KOPT-K1 (cell line): ENCODE results near the gene IL17D.
"Not testable (repeated sequence)": the region's sequence is repeated elsewhere in the genome, so short reads cannot be mapped to it uniquely, and the experiment has no call there.

Experiments used
- H3K27ac ChIP-seq: fragments of 200-600 bp; sonication (generic); 2 replicates; pipeline ENCODE4 v1.5.1; 2016; ENCODE audit warnings: antibody characterized with exemption, mild to moderate bottlenecking, low read depth, low read length; ENCODE audit not compliant: poor library complexity, severe bottlenecking
- H3K36me3 ChIP-seq: fragments of 200-600 bp; sonication (generic); 2 replicates; pipeline ENCODE4 v1.5.1; 2017; ENCODE audit warnings: antibody characterized with exemption, mild to moderate bottlenecking, low read length, moderate library complexity; ENCODE audit not compliant: insufficient read depth
- H3K9me3 ChIP-seq: fragments of 200-600 bp; sonication (generic); 2 replicates; pipeline ENCODE4 v1.5.1; 2017; ENCODE audit warnings: antibody characterized with exemption, low read length, mild to moderate bottlenecking; ENCODE audit not compliant: insufficient read depth, poor library complexity, severe bottlenecking

Gene IL17D, protein sequence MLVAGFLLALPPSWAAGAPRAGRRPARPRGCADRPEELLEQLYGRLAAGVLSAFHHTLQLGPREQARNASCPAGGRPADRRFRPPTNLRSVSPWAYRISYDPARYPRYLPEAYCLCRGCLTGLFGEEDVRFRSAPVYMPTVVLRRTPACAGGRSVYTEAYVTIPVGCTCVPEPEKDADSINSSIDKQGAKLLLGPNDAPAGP

DNA sequence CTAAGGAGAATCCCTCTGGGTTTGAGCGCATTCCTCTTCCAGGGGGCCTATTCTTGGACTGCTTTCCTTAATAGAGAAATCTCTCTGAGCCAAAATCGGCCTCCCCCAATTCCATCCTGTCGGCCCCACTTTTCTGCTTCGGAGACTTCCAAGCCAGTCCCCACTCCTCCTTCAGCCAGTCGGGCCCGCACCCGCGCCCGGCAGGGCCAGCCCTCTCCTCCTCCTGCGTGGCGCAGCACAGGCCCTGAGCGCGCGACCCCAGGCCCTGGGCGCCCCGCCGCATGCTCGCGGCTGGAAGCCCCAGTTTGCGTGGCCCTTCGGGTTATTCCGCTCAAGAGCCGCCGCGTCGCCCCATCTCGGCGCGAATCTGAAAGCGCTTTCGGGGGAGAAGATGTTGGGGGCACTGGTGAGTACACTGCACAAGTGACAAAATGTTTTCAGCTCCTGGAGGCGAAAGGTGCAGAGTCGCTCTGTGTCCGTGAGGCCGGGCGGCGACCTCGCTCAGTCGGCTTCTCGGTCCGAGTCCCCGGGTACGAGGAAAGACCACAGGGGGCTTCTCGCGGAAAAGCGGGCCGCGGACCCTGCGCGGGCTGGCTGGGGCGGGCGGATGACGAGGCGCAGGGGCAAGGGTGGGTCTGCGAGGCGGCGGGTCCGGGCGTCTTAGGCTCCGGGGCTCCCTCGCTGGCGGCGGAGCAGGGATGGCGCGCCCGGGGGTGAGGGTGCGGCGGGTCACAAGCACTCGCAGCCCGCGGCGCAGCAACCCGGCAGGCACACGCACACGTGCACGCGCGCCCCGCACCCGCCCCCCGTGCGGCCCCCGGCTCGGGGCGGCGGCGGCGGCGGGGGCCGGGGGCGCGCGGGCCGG, at the start of gene IL17D:
Gene IL17D (plus strand): TSS at position 785 of the 865 bp plus-strand sequence. CDS start 303 bp downstream, outside the sequence.
- no peaks in the 10 kb centered on the region for H3K36me3 ChIP-seq
- H3K27ac ChIP-seq: no peak within 1 kb of the TSS
- no peaks in the 10 kb centered on the region for H3K9me3 ChIP-seq

DNA sequence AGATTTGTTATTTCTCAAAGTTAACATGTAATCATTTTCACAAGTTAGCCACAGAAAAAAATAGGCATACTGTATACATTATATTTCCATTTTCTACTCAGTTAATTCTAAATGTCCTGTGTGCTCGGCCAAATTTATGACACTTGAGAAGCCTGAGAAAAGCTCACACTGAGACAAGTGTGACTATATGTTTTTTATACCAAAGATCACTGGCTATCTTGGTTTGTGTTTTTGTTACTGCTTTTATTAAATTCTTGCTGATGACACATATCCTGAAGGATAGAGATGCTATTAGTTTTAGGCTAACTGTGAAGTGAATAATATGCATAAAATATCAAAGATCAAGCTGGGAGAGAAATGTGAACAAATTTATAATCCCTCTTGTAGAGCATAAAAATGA, 49.3 kb upstream of the IL17D start:
- Histone ChIP-seq H3K9me3 (no peaks in the 10 kb centered on the region), H3K27ac (no peak overlapping the region), H3K36me3 (no peaks in the 10 kb centered on the region)

DNA sequence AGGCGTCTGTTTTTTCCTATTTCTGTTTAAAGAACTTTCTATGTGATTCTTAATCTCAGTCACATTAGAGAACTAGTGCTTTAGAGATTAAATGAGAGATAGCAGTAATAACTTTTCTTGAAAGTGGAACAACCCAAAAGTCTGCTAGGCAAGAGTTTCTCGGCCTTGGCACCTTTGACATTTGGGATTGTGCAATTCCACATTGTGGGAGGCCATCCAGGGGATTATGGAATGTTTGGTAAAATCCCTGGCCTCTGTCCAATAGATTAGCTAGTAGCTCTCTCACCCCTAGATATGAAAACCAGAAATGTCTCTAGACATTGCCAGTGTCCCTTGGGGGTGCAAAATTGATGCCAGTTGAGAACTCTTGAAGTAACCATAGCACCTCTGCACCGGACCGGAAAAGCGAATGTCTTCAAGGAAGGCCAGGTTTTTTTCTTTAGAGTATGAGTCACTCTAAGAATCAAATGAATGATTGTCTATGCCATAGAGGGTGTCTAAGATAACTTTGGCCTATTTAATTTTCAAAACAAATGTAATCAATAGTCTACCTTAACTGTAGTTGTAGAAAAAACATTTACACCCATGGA, 45.0 kb upstream of the IL17D start:
- no peaks in the 10 kb centered on the region for H3K9me3 ChIP-seq
- H3K27ac ChIP-seq: no peak overlapping the region
- H3K36me3 ChIP-seq: no peaks in the 10 kb centered on the region

DNA sequence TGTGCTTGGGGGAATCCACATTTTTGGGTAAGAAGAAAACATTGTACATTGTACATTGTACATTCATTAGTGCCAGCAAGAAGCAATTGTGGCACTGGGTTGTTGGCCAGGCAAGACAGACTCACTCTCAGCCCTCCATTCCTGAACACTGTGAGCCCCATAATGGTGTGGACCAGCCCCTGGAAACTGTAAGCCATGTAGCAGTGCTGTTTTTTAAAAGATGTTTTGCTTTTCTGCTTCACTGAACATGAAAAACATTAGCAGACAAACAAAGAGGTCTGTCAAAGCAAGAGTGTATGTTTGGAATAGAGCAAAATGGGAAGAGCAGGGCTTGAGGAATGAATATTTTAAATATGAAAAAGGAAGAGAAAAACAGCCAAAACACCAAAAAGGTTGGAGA, 39.1 kb upstream of the IL17D start:
- Histone ChIP-seq H3K27ac (no peak overlapping the region), H3K9me3 (no peaks in the 10 kb centered on the region), H3K36me3 (no peaks in the 10 kb centered on the region)

DNA sequence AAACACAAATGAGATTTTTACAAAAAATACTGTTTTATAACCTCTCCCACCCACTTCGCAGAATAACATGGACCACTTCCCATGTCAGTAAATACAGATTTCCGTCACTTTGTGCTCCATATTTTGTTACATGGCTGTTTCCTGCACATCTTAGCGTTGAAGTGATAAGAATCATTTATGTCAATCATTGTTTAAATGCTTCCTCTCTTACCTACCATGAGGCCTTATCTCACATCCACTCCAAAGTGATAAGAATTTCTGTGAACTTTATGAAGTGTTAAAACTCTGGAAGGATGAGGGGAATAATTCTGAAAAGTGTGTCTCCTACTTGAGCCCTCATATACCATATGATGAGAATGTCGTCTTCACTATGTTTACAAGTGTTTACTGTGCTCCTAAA, 36.6 kb upstream of the IL17D start:
- Histone ChIP-seq H3K27ac (no peak overlapping the region), H3K9me3 (no peaks in the 10 kb centered on the region), H3K36me3 (no peaks in the 10 kb centered on the region)

DNA sequence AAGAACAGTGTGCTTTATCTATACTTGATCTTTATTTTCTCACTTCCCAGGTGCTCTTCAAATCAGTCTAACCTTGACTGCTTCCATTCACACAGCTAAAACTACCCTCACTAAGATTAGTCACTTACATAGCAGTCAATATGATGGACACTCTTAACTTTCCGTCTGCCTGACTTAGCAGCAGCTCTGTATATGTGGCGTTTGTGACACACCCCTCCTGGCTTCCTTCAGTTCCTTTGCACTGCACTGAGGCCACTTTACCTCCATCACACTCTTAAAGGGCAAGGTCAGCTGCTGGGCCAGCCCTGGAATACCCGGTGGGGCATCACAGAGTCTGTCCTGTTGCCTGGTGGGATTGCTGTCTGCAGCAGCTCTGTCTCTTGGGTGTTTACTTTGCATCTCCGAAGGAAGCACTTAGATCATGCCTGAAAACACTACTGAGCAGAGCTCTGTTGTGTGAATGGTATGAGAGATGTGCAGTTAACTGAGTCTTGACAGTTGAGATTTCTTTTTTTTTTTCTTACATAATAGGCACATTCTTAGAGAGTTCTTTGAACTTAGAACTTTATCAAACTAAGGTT, 35.6 kb upstream of the IL17D start:
- H3K27ac ChIP-seq: no peak overlapping the region
- H3K9me3 ChIP-seq: no peaks in the 10 kb centered on the region
- H3K36me3 ChIP-seq: no peaks in the 10 kb centered on the region

DNA sequence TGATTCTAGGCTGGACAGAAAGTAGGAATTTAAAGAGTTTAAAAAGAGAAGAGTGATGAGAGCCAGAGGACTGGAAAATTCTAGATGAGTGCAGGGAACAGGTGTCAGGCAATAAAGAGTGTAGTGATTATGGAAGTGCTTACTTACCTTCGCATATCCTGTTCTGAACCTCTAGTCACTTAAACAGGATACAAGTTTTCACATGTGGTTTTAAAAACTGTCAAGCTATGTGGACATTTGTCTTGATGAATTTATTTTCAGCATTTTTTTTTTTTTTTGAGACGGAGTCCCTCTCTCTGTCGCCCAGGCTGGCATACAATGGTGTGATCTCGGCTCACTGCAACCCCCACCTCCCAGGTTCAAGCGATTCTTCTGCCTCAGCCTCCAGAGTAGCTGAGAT, 34.3 kb upstream of the IL17D start:
- Histone ChIP-seq H3K36me3 (no peaks in the 10 kb centered on the region), H3K27ac (no peak overlapping the region), H3K9me3 (no peaks in the 10 kb centered on the region)

DNA sequence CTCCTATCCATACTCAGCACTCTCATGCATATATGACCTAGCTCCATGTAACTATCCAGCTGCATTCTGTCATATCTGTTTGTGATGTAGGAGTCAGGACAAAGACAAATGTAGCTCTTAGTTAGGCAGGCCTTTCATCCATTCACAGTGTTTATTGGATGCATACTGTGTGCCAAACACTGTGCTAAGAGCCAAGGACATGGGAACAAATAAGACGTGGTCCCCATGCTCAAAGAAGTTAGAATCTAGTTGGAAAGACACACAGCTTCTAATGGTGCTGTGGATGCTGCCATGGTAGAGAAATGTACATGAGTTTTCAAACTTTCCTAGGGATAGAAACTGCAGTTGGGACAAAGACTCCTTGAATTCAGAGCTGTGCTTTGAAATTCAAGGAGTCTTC, 31.7 kb upstream of the IL17D start:
- H3K36me3 ChIP-seq: no peaks in the 10 kb centered on the region
- H3K9me3 ChIP-seq: no peaks in the 10 kb centered on the region
- no peak overlapping the region for H3K27ac ChIP-seq

DNA sequence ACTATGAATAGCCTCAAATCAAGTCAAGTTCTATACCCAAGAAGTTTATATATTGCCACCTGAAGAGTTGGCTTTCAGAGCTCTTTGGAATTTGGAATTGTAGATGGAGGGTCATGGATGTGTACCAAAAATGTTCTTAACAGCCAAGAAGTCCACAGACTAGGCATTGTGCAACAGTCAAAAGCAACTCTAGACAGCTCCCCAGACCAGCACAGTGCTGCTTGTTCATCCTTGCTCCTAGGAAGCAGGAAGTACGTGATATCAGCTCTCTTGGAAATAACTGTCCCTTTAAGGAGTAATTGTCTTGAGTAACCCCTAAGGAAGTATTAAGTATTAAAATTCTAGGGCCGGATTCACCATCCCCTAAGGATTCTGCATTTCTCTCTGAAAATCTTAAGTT, 30.7 kb upstream of the IL17D start:
- H3K36me3 ChIP-seq: no peaks in the 10 kb centered on the region
- H3K9me3 ChIP-seq: no peaks in the 10 kb centered on the region

DNA sequence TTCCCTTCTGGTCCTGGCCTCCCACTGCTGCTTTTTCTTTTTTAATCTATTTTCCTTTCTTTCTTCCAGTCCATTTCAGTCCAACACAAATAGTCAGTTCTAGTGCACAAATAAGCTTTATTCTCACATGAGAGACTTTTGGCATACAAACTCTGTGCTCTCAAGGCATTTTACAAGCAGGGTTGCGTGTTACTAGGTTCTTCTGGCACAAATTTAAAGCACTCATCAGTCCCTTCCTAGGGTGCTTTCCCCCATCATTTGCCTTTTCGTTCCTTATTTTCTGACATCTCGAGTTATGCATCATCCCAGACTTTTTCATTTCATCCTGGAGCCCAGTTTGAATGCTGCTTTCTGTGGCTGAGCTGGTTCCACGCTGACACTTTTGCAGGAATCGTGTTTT, 29.8 kb upstream of the IL17D start:
- no peak overlapping the region for H3K27ac ChIP-seq
- no peaks in the 10 kb centered on the region for H3K9me3 ChIP-seq
- no peaks in the 10 kb centered on the region for H3K36me3 ChIP-seq

More for the DNA sequence above, 30.7 kb upstream of the IL17D start:
- no peak overlapping the region for H3K27ac ChIP-seq

DNA sequence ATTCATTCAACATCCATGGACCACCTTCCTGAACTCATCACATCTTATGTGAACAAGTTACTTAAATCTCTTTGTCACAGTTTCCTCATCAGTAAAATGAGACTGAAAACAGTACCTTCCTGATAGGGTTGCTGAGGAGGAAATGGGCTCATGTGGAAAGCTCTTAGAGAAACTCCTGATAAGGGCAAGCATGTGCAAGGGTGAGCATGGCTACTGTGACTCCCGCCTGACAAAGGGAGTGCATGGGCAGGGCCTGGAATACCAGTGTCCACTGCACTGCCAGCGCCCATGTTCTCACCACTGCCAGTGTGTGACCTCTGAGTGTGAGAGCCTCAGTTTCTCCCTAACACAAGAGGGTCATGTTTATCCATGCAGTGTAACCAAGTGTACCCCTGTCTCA, 27.3 kb upstream of the IL17D start:
- Histone ChIP-seq H3K36me3 (no peaks in the 10 kb centered on the region), H3K27ac (no peak overlapping the region), H3K9me3 (no peaks in the 10 kb centered on the region)

DNA sequence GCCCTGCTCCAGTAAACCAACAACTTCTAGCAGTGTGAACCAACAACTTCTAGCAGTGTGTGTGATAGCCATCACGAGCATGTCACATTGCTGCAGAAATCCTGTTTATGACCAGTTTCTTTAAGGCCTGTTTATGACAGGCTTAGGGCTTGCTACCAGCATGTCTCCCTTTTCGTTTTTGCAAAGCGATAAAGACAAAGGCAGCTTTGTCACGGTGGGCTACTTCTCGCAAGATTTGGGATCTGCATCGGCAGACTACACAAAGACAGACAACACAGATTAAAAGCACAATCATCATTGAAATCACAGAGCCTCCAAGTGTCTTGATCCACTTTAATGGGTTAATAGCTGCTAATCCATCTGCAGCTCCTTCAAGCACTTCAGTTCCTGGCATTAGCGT, 24.9 kb upstream of the IL17D start:
- H3K36me3 ChIP-seq, H3K9me3 ChIP-seq, H3K27ac ChIP-seq: not testable (repeated sequence)

DNA sequence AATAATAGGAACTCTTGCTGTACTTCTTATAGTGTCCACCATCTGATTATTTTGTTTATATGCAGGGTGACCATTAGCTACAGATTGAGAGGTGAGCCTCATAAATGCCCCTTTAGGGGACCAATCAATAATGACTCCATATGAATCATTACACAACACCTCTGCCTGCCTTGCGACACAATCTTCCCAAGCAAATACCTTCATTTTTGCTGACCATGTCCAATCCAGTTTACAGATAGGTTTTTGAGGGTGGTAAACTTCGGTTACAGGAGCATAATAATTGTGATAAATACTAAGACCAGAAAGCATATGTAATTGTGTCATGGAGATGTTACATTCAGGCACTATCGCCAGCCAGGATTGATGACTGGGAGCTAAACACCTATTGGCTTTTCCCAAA, 23.6 kb upstream of the IL17D start:
- Histone ChIP-seq H3K9me3 (no peaks in the 10 kb centered on the region), H3K36me3 (no peaks in the 10 kb centered on the region), H3K27ac (no peak overlapping the region)

DNA sequence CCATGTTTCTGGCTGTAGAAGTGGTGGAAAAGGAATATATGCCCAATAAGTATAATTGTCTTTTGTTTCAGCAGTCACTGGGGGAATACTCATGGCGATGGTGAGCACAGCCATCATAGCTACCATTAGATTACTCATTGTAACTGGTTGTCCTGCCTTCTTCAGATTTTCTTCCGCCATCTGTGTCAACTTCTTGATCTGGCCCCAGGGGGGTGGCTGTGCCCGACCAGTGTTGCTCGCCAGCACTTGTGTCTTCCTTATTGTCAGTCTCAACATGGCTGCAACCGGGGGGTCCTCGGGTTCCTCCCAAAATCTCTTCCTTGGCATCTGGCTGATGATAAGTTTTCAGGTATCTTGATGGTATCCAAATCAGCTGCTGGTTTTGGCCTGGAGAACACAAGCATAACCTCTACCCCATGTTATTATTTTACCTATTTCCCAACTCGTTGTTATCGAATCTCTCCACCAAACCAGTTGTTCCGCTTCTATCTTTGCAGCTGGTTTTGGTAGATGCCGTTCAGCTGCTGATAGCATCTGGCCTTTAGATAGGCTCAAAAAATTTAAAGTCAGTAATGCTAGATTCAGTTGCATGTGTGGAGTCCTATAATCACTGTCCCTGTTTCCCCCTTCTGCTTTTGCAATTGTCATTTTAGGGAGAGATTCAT, 23.0 kb upstream of the IL17D start:
- no peaks in the 10 kb centered on the region for H3K36me3 ChIP-seq
- no peaks in the 10 kb centered on the region for H3K9me3 ChIP-seq
- no peak overlapping the region for H3K27ac ChIP-seq

DNA sequence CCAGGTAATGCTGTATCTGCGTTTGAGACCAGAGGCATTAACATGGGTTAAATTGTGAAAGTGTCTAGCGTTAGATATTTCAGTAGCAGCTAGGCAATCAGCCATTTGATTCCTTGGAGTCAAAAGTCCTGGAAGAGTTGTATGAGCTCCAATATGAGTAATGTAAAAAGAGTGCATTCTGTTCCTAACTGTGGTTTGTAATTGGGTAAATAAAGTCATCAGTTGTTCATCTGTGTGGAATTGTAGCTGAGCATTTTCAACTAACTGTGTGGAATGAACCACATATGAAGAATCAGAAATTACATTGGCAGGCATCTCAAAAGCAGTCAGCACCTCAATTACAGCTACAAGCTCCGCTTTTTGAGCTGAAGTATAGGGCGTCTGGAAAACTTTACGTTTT, 22.0 kb upstream of the IL17D start:
- H3K27ac ChIP-seq: not testable (repeated sequence)

More for the DNA sequence above, 22.0 kb upstream of the IL17D start:
- H3K36me3 ChIP-seq, H3K9me3 ChIP-seq: not testable (repeated sequence)
